GM19452 (cell line): ENCODE results near the gene UBE2L6.
"Not testable (repeated sequence)": the region's sequence is repeated elsewhere in the genome, so short reads cannot be mapped to it uniquely, and the experiment has no call there.

Experiments
- ATAC-seq: cut with Tn5 transposase; IDR thresholded peaks from one replicate; pipeline ENCODE4 v1.9.1; 2021; ENCODE audit not compliant: unreplicated experiment

Gene UBE2L6

GRCh38 chr11:57566905-57567514 is 462 bp downstream of the UBE2L6 start:
- peak; percentile 2 for ATAC-seq

- peak; percentile 68 for ATAC-seq
Observed at GRCh38 chr11:57566005-57566904, 1.2 kb downstream of the UBE2L6 start.

GRCh38 chr11:57562596-57562995 is 4.9 kb downstream of the UBE2L6 start:
- ATAC-seq, result no peak

GRCh38 chr11:57560146-57560545 is 7.3 kb downstream of the UBE2L6 start:
- ATAC-seq, result no peak

GRCh38 chr11:57556041-57556440 is 11.4 kb downstream of the UBE2L6 start:
- ATAC-seq, result no peak

- no peak for ATAC-seq
Observed at GRCh38 chr11:57555393-57555792, 12.1 kb downstream of the UBE2L6 start.

- no peak for ATAC-seq
Observed at GRCh38 chr11:57552479-57552878, 15.0 kb downstream of the UBE2L6 start.

GRCh38 chr11:57551941-57552340 is 15.5 kb downstream of the UBE2L6 start:
- no peak for ATAC-seq

GRCh38 chr11:57549983-57550382 is 17.5 kb downstream of the UBE2L6 start:
- no peak for ATAC-seq

GRCh38 chr11:57547854-57548377 is 19.6 kb downstream of the UBE2L6 start:
- ATAC-seq, result peak; percentile 95

GRCh38 chr11:57546869-57547475 is 20.5 kb downstream of the UBE2L6 start:
- ATAC-seq, result peak; percentile 59

- ATAC-seq, result no peak
Observed at GRCh38 chr11:57546451-57546850, 21.0 kb downstream of the UBE2L6 start.

- no peak for ATAC-seq
Observed at GRCh38 chr11:57545883-57546282, 21.6 kb downstream of the UBE2L6 start.

- ATAC-seq, result no peak
Observed at GRCh38 chr11:57544566-57544965, 22.9 kb downstream of the UBE2L6 start.

GRCh38 chr11:57543593-57543992 is 23.9 kb downstream of the UBE2L6 start:
- no peak for ATAC-seq

GRCh38 chr11:57542582-57542981 is 24.9 kb downstream of the UBE2L6 start:
- ATAC-seq, result no peak

GRCh38 chr11:57541169-57541568 is 26.3 kb downstream of the UBE2L6 start:
- no peak for ATAC-seq

GRCh38 chr11:57539342-57539741 is 28.1 kb downstream of the UBE2L6 start:
- ATAC-seq, result no peak

GRCh38 chr11:57536947-57537619 is 30.4 kb downstream of the UBE2L6 start, which contains the start of gene SMTNL1:
SMTNL1 (plus strand) TSS chr11:57537595; CDS start chr11:57542643, 5,048 bp downstream.
- no peak for ATAC-seq

GRCh38 chr11:57534449-57534848 is 33.0 kb downstream of the UBE2L6 start:
- not testable (repeated sequence) for ATAC-seq
